ENCODE measurements around the gene MARK3.

The MARK3 gene

DNA sequence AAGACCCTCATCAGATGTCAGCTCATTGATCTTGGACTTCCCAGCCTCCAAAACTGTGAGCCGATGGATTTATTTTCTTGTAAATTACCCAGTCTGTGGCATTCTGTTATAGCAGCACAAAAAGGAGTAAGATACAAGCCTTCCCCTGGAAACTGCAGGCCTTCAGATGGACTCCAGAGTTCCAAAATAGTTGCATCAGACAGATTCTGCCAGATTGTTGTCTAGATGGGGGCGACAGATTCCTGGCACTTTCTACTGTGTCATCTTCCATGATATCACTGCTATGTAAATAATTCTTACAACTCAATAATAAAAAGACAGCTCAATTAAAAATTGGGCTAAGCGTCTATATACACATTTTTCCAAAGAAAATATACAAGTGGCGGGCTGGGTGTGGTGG lies 17.2 kb upstream of the MARK3 start:
- no peak for DNase-seq

DNA sequence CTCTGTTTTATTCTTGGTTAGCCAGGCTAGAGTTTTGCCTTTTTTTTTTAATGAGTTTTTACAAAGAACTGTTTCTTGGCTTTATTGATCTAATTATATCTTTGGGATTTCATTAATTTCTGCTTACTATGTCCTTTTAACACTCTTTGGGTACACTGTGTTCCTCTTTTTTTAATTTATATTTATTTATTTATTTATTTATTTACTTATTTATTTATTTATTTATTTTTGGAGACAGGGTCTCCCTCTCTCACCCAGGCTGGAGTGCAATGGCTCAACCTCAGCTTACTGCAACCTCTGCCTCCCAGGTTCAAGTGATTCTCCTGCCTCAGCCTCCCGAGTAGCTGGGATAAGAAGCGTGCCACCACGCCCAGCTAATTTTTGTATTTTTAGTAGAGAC lies 15.1 kb upstream of the MARK3 start:
- DNase-seq = no peak

DNA sequence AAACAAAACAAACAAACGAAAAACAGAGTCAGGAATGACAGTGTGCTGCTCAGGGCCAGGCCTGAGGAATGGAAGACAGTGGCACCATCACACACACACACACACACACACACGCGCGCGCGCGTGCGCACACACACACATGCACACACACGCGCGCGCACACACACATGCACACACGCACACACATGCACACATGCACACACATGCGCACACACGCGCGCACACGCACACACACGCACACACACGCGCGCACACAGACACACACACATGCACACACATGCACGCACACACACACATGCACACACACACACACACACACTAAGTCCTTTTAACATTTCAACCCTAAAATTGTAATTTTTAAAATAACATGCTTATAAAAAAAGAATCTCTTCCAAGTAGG lies 13.2 kb upstream of the MARK3 start:
- no peak for DNase-seq

DNA sequence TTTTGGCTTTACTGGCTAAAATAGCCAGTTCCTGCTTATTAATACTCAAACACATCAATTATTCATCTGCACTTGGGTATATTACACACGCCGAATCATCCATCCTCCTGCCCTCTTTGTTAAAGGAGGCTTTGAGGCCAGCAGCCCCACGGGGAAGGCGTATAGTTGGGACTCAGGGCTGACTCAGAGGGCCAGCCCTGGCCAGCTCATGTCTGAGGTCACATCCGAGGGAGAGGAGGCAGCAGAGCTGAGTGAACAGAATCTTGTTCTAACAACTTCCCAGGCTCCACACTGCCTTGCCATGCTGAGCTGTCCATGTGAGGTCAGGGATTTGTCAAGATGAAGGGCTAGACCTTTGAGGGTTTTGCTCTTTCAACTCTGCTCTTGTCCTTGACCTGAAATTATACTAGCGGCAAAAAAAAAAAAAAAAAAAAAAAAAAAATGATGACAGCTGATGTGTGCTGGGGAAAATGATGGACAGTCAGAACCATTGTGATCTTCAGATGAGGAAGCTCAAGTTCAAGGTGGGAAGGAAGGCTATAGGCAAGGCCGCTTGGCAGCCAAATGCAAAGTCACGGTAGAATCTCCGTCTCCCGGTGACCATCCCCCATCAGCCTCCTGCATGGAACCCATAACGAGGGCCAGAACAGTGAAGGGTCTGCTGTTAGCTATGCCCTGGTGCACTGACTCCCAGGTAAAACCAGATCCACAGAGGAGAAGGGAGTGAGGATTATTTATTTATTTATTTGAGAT lies 12.5 kb upstream of the MARK3 start:
- DNase-seq = no peak

DNA sequence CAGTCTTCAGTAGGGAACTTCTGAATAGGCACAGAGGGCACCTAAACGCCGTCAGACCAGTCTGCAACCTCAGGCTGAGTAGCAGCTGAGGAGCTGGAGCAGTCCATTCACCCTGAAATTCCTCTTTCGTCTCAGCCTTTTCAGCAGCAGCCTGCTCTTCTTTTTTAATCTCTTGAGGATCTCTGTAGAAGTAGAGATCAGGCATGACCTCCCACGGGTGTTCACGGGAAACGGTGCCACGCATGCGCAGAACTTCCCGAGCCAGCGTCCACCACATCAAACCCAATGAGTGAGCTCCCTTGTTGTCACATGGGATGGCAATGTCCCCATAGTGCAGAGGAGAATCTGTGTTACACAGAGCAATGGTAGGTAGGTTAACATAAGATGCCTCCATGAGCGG lies 11.1 kb upstream of the MARK3 start:
- DNase-seq = no peak

DNA sequence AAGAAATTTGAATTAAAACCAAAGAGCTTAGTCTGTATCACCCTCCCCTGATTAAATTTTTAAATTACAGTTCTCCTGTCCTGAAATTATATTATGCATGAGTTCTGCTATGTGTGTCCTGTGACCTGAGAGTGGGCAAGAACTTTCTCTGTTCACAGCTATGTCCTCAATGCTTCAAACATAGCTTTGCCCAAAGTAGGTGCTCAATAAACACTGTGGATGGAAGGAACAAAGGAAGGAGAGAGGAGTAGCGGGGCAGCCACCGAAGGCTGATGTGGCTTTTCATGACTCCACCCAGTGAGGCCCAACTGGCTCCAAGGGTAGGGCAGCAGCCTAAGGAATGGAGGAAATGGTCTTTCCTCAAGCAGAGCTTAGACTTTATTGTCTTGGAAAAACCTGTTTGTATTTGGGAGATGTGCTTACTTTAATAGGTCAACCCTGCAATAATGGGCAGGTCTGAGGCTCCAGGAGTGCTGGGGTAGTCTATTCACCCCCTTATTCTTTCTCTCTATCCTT lies 7.6 kb upstream of the MARK3 start:
- DNase-seq = no peak

DNA sequence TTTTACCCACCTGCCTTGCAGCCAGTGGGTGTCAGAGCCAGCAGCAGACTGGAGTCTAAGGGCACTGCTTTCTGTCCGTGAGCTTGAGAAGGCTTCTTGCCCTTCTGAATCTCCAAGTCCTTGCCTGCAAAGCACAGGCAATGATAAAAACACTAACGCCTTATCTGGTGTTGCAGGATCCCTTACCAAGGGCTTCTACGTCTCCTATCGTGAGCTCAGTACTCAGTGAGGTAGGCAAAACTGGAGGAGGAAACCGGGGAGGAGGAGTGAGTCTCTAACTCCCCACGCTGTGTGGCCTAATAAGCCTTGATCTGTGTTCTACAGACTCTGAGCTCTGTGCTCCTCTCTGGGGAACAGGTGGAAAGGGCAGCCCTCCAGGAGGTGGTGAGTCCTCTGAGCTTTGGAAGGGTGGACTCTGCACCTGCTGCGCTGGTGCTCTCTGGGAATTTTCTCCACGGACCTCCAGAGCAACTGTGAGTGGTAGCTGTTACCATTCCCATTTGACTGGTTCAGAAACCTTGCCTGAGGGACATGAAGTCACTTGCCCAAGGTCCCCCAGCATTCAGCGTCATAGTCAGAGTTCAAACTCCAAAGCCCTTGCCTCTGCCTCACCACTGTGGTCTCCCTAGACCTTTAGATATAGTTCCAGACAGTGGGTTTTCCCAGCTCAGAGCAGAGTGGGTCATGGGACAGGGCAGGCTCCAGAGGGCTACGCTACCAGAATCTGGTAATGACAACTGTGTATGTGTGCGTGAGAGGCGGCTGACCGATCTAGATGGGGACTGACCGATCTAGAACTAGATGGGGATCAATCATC lies 7.0 kb upstream of the MARK3 start:
- no peak for DNase-seq

DNA sequence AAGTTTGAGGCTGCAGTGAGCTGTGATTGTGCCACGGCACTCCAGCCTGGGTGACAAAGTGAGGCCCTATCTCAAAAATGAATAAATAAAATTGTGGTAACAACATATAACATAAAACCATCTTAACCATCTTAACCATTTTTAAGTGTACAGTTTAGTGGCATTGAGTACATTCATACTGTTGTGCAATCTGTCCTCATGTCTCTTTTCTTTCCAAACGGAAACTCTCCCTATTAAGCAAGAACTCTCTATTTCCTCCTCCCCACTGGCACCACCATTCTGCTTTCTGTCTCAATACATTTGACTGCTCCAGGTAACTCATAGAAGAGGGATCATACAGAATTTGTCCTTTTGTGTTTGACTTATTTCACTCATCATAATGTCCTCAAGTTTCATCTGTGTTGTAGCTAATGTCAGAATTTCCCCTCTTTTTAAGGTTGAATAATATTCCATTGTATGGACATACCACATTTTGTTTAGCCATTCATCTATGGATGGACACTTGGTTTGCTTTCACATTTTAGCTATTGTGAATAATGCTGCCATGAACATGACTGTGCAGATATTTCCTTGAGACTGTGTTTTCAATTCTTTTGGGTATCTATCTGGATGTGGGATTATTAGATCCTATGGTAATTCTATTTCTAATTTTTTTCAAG lies 4.4 kb upstream of the MARK3 start:
- no peak for DNase-seq

DNA sequence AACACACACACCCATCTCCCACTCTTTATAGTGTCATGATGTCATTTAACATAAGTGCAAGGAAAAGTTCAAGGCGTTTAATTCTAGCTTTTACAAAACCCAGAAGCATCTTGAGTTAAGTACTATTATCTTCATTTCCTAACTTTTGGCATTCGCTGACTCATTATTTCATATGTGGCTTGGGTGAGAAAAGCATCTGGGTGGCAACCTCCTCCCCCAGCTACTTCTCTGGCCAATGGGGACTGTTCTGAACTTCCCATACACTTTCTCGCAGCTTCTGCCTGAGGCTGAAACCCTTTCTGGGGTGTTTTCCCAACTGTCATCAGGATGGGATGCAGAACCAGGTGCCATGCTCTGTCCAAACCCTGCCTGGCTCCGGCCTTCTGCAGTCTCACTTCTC lies 2.8 kb upstream of the MARK3 start:
- DNase-seq = no peak

DNA sequence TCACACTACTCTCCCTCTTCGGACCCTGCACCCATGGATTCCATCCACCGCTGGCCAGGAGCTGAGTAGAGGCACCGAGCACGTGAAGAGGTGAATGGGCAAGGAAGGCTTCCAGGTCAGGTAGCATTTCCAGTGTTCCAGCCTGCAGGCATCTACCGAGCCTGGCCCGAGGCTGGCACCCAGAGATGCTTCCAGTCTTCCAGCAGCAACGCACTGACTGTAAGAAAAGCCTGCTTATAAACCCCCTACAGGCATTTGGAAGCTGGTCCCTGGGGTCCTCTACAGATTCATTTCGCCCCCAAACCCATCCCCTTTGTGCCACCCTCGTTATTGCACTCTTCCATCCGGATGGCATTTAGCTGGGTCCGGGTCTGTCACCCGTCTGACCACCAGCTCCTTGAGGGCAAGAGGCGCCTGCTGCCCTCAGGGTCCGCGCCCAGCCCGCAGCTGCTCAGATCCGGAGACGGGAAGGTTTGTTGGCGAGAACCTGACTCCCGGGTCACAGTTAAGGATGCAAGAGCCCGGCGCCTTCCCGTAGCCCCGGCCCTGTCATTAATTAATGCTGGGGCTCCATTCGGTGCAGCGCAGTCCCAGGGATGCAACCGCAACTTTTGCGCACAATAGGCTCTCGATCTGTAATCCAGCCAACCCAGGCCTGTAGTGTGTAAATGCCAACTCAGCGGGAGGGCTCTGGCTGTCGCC lies 614 bp upstream of the MARK3 start:
- DNase-seq = no peak

DNA sequence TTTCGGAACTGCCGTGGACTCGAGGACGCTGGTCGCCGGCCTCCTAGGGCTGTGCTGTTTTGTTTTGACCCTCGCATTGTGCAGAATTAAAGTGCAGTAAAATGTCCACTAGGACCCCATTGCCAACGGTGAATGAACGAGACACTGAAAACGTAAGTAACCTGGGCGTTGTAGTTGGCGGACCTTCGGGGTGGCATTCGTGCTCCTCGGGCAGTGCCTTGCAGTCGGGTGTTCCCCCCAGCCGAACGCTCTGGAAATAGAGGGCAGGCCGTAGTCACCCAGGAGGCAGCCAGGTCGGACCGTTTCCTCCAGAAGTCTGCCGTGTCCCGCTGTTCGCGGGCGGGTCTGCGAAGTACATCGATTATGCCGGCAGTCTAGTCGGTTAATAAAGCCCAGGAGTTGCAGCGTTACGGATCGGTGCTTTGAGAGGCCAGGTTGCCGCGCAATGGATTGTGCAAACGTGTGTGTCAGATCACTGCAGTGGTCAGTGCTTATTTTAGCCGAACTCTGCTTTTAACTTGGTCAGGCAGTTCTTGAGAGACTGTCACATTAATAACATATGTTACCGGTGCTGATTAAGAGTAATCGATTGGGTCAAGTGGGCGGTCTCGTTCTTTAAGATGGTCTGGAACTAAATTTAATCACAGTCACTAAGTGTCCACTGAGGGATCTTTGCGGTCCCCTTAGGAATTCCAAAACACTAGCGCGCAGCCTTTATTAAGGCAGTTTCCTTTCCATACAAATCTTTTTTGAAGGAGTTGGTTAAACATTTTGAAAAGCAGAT lies 906 bp downstream of the MARK3 start:
- no peak for DNase-seq

DNA sequence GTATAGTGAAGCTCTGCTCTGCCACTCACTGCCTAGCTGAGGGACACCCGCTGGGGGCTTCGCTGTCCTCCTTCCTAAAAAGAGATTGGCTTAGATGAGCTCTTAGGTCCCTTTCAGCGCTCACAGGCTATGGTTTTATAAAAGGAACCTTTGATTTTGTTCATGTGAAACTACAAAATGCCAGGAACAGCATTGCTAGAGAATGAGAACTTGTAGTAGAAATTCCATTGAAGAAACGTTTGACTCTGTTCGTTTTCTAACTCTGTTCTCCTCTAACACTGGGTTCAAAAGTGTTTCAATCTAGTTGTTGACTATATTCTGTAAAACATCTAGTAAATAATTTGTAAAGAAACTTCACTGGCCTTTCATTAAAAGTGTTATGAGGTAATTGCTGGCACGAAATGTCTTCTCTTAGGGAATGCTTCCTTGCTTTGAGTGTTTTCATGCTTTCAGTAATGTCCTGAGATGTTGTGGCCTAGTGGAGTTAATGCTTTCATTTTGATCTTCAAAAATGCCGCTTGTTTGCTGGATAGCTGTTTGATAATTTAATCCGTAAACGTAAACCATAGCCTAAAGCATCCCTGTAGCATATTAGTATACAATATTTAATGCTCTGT lies 1.6 kb downstream of the MARK3 start:
- no peak for DNase-seq

DNA sequence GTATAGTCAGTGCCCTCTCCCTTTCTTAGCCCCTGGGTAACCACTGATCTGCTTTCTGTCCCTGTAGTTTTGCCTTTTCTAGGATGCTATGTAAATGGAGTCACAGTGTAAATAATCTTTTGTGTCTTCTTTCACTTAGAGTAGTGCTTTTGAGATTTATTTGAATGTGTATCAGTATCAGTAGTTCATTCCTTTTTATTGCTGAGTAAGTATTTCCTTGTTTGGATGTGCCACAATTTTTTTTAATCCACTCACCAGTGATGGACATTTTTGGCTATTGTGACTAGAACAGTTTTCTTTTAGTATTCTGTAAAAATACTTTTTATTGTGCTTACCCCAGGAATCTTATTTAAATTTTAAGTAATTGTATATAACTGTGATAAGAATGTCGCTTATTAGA lies 3.4 kb downstream of the MARK3 start:
- DNase-seq = no peak

DNA sequence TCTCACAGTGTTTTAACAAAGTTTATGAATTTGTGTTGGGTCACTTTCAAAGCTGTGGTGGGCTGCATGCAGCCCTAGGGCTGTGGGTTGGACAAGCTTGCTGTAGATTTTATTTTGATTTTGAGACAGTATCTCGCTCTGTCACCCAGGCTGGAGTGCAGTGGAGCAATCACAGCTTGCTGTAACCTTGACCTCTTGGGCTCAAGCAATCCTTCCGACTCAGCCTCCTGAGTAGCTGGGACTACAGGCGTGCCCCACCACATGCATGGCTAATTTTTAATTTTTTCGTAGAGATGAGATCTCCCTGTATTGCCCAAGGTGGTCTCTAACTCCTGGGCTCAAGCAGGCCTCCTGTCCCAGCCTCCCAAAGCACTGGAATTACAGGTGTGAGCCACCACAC lies 5.4 kb downstream of the MARK3 start:
- no peak for DNase-seq

DNA sequence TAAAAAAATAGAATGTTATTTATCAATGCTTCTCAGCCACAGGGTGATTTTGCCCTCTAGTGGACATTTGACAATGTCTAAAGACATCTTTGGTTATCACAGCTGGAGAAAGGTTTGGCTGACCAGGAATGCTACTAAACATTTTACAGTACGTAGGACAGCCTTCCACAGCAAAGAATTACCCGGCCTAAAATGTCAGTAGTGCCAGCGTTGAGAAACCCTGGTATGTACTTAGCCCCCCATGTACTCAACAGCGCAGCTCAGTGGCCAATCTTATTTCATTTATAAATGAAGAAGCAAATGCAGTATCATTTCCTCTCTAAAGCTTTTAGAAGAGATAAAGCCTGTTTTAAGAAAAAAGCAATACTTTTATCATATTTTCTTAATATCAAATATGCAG lies 5.8 kb downstream of the MARK3 start:
- DNase-seq = peak; percentile 29

DNA sequence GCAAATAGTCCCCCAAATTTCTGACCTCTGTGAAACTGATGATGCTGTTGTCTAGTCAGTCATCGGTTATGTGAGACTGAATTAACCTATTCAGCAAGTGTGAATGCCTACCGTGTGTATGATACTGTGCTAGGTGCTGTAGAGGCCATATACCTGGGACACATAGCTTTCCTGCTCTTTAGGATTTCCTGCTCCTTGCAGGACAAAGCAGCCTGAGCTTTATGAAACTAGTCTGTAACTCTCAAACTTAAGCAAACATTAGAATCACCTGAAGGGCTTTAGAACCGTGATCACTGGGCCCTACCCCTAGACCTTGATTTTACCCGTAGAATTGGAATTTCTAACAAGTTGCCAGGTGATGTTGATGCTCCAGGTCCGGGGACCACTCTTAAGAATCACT lies 6.9 kb downstream of the MARK3 start:
- no peak for DNase-seq

DNA sequence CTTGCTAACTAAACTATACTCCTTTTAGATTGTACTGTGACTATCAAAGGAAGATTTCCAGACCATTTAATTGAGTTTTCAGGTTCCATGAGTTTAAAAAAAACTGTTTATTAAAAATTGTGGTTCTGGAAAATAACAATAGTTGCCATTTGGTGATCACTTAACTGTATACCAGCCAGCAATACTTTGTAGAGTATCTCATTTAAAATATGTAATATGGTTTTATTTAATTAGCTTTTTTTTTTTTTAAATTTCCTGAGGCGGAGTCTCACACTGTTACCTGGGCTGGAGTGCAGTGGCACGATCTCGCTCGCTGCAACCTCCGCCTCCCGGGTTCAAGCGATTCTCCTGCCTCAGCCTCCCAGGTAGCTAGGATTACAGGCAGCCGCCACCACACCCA lies 7.4 kb downstream of the MARK3 start:
- no peak for DNase-seq

DNA sequence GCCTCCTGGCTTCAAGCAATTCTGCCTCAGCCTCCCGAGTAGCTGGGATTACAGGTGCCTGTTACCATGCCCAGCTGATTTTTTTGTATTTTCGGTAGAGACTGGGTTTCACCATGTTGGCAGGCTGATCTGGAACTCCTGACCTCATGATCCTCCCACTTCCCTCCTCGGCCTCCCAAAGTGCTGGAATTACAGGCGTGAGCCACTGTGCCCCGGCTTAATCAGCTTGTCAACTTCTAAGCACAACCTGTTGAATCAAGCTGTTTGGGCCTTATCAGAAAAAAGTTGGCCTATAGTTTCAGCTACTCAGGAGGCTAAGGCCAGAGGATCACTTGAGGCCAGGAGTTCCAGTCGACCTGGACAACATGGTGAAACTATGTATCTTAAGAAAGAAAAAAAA lies 7.9 kb downstream of the MARK3 start:
- DNase-seq = no peak

DNA sequence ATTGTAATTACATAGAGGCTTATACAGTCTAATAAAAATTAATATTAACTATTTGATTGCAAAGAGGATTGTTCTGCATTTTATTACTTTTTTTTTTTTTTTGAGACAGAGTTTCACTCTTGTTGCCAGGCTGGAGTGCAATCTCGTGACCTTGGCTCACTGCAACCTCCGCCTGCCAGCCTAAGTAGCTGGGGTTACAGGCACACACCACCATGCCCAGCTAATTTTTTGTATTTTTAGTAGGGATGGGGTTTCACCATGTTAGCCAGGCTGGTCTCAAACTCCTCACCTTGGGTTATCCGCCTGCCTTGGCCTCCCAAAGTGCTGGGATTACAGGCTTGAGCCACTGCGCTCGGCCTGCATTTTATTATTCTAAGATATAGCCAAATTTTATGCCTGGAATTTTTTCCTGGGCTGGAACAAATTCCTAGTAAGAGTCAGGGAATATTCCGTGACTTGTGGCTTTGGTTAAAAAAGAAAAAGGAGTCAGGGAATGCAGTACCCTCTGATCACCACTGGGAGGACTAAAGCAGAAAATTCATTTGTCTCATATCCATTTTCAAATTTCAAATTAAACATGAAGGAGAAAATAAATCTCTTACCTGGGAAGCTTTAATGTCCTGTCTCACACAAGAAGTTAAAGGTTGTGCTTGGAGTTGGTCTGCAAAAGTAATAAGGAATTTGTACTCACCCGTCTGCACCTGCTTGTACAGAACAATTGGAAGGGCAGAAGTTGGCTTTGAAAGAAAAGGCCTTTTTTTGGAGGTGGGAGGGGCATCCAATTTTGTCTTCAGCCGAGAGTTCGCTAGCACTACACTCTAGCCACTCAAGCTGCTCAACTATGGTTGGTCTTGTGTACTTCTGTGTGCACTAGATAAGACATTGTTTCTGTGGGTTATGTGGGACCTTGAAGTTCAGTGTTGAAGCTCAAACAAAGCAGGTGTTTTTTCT lies 8.7 kb downstream of the MARK3 start:
- no peak for DNase-seq

DNA sequence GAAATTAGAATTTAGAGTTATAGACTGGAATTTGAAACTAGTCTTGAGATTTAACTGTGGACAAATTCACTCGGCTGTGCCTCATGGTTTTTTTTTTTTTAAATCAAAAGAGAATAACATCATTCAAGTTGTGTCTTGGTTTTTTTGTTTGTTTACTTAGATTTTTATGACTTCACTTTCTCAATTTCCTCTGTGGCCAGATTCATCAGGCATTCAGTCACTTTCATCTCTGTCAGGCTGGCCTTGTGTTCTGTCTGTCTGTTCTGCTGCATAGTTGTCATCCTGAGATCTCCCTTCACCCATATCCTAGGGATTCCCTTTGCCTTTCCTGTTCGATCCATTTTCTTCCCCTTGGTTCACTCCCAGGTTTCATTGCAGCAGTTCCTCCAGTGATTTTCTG lies 10.0 kb downstream of the MARK3 start:
- DNase-seq = no peak

DNA sequence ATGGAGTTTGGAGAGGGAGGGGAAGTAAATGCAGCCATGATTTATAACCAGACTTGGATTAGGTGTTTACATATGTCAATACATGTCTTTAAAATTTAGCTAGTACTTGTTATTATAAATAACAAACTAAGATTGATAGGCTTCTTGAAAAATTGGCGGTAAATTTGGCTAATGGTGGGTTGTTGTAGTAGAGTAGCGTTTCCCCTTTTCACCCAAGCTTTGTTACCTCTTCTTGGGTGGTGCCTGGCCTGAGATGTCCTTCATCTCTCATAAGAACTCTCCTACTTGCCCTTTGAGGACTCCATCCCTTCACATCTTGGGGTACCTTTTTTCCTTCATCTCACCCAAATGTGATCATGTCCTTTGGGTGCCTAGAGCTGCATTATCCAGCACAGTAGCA lies 11.2 kb downstream of the MARK3 start:
- no peak for DNase-seq
